Measurements from ENCODE around the gene UBAP1L. TPM values are rescaled to one million over a fixed set of nuclear protein-coding genes. Genes with fewer than 3 reads are reported as not detected.

Gene UBAP1L
- total RNA-seq, 1 donor from 2014 or later = 10.9 TPM

GRCh38 chr15:65084500-65085206 lies 30.3 kb downstream of the UBAP1L start:
- H3K4me1 ChIP-seq = peaks cover 58 to 76% of the 10 kb centered on the region in 2 donors
- intact Hi-C loops (cut with DNase I) = no loop called here
- no peaks in the 10 kb centered on the region for H3K9me3 ChIP-seq
- no peaks in the 10 kb centered on the region for H3K27me3 ChIP-seq
- TF ChIP-seq, protein P1, sequence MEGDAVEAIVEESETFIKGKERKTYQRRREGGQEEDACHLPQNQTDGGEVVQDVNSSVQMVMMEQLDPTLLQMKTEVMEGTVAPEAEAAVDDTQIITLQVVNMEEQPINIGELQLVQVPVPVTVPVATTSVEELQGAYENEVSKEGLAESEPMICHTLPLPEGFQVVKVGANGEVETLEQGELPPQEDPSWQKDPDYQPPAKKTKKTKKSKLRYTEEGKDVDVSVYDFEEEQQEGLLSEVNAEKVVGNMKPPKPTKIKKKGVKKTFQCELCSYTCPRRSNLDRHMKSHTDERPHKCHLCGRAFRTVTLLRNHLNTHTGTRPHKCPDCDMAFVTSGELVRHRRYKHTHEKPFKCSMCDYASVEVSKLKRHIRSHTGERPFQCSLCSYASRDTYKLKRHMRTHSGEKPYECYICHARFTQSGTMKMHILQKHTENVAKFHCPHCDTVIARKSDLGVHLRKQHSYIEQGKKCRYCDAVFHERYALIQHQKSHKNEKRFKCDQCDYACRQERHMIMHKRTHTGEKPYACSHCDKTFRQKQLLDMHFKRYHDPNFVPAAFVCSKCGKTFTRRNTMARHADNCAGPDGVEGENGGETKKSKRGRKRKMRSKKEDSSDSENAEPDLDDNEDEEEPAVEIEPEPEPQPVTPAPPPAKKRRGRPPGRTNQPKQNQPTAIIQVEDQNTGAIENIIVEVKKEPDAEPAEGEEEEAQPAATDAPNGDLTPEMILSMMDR (IDR thresholded peaks at IDR 0.05) = no peak
- peak overlapping the region; percentile 96 to 98 for H3K27ac ChIP-seq
- H3K4me3 ChIP-seq = no peak overlapping the region
- no peaks in the 10 kb centered on the region for H3K36me3 ChIP-seq
- DNase-seq (ENCODE audit: low spot score in 2 of 2) = no peak

DNA sequence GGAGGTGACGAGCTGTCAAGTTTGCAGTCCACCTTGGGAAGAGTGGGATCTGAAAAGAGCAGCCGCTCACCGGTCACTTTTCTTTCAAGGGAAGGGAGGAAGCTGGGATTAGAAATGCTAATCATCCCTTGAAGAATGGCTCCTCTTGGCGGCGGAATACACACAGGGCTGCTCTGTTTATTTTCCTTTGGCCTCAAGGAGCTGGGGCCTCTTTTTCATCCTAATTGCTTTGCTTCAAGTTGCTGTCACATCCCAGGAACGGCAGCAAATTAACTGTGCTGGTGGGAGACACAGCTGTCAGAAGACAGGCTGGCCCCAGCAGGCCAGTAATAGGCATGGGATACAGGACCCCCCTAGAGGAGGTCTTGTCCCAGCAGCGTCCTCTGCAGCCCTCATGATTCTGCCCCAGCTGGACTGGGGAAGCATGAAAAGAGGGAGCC lies 31.7 kb downstream of the UBAP1L start:
- intact Hi-C loops (cut with DNase I) = loop anchor here (1.0 kb wide), 1 partner anchor 29 kb away; no protein-coding TSS in a partner anchor
- peaks cover 46 to 67% of the 10 kb centered on the region in 2 donors for H3K4me1 ChIP-seq
- DNase-seq (ENCODE audit: low spot score in 2 of 2) = no peak

GRCh38 chr15:65082303-65082953 lies 32.6 kb downstream of the UBAP1L start:
- no peak overlapping the region for H3K4me3 ChIP-seq
- H3K27me3 ChIP-seq = no peaks in the 10 kb centered on the region
- H3K4me1 ChIP-seq = peaks cover 48 to 69% of the 10 kb centered on the region in 2 donors
- TF ChIP-seq, protein P1 (IDR thresholded peaks at IDR 0.05) = no peak
- H3K36me3 ChIP-seq = no peaks in the 10 kb centered on the region
- peak overlapping the region; percentile 96 to 98 for H3K27ac ChIP-seq
- H3K9me3 ChIP-seq = no peaks in the 10 kb centered on the region
- intact Hi-C loops (cut with DNase I) = no loop called here
- no peak for DNase-seq (ENCODE audit: low spot score in 2 of 2)

More for the DNA sequence above, 31.7 kb downstream of the UBAP1L start:
- H3K9me3 ChIP-seq = no peaks in the 10 kb centered on the region
- H3K27me3 ChIP-seq = no peaks in the 10 kb centered on the region
- no peak overlapping the region for H3K4me3 ChIP-seq
- TF ChIP-seq, protein P1 (IDR thresholded peaks at IDR 0.05) = peak in 2 of 3 experiments; percentile 36 to 56
- H3K27ac ChIP-seq = peak overlapping the region; percentile 96 to 98
- H3K36me3 ChIP-seq = no peaks in the 10 kb centered on the region

- no peaks in the 10 kb centered on the region for H3K36me3 ChIP-seq
- intact Hi-C loops (cut with DNase I) = no loop called here
- H3K9me3 ChIP-seq = no peaks in the 10 kb centered on the region
- H3K27me3 ChIP-seq = no peaks in the 10 kb centered on the region
- DNase-seq (ENCODE audit: low spot score in 2 of 2) = no peak
- TF ChIP-seq, protein P1 (IDR thresholded peaks at IDR 0.05) = no peak
- no peak overlapping the region for H3K4me3 ChIP-seq
- peak overlapping the region; percentile 96 to 98 for H3K27ac ChIP-seq
- peaks cover 46 to 69% of the 10 kb centered on the region in 2 donors for H3K4me1 ChIP-seq
Observed at GRCh38 chr15:65081758-65082157, 33.2 kb downstream of the UBAP1L start.

- Histone ChIP-seq H3K27me3 (no peaks in the 10 kb centered on the region), H3K4me3 (no peak overlapping the region), H3K36me3 (no peaks in the 10 kb centered on the region), H3K9me3 (no peaks in the 10 kb centered on the region), H3K4me1 (peaks cover 42 to 69% of the 10 kb centered on the region in 2 donors), H3K27ac (peak overlapping the region; percentile 96 to 98)
- TF ChIP-seq, protein P1 (IDR thresholded peaks at IDR 0.05) = no peak
- no peak for DNase-seq (ENCODE audit: low spot score in 2 of 2)
- intact Hi-C loops (cut with DNase I) = no loop called here
Observed at GRCh38 chr15:65081270-65081669, 33.7 kb downstream of the UBAP1L start.
